PC-9 (cell line): ENCODE results near the gene SRL.

Experiments used
- EZH2 ChIP-seq: fragments of 200-600 bp; sonication (generic); IDR thresholded peaks from 2 replicates; pipeline ENCODE4 v1.8.0; 2017; ENCODE audit warnings: antibody characterized with exemption, low read depth
- TF ChIP-seq, protein P1 (sequence below): fragments of 200-600 bp; sonication (generic); conservative IDR thresholded peaks from 2 replicates; pipeline ENCODE4 v1.6.1; 2017; ENCODE audit warnings: mixed run types, antibody characterized with exemption, mild to moderate bottlenecking, moderate library complexity

- TF ChIP-seq, protein P1, sequence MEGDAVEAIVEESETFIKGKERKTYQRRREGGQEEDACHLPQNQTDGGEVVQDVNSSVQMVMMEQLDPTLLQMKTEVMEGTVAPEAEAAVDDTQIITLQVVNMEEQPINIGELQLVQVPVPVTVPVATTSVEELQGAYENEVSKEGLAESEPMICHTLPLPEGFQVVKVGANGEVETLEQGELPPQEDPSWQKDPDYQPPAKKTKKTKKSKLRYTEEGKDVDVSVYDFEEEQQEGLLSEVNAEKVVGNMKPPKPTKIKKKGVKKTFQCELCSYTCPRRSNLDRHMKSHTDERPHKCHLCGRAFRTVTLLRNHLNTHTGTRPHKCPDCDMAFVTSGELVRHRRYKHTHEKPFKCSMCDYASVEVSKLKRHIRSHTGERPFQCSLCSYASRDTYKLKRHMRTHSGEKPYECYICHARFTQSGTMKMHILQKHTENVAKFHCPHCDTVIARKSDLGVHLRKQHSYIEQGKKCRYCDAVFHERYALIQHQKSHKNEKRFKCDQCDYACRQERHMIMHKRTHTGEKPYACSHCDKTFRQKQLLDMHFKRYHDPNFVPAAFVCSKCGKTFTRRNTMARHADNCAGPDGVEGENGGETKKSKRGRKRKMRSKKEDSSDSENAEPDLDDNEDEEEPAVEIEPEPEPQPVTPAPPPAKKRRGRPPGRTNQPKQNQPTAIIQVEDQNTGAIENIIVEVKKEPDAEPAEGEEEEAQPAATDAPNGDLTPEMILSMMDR: no peak
- TF ChIP-seq EZH2: no peak
Measured at GRCh38 chr16:4263504-4264436, 21.9 kb upstream of the SRL start.
